OCI-LY1 (cell line): ENCODE measurements around the gene TMEM239.

Experiments
- H2AFZ ChIP-seq: fragments of 200-600 bp; sonication (generic), shearing (Covaris generic); 2 replicates; pipeline ENCODE4 v1.6.0; 2014; ENCODE audit warnings: antibody characterized with exemption, mild to moderate bottlenecking, low read length
- H3F3A ChIP-seq: fragments of 200-600 bp; sonication (generic), shearing (Covaris generic); 2 replicates; pipeline ENCODE4 v1.6.0; 2014; ENCODE audit warnings: mild to moderate bottlenecking, antibody characterized with exemption, low read length, moderate library complexity; ENCODE audit not compliant: insufficient read depth
- H3K27ac ChIP-seq: fragments of 200-600 bp; sonication (generic); 2 replicates; pipeline ENCODE4 v1.5.1; 2014; ENCODE audit warnings: low read length, mixed run types, mild to moderate bottlenecking, low read depth; ENCODE audit not compliant: poor library complexity, severe bottlenecking
- H3K27me3 ChIP-seq: fragments of 200-600 bp; sonication (generic); 2 replicates; pipeline ENCODE4 v1.6.0; 2014; ENCODE audit warnings: antibody characterized with exemption, mild to moderate bottlenecking, low read length, moderate library complexity; ENCODE audit not compliant: insufficient read depth
- H3K36me3 ChIP-seq: fragments of 200-600 bp; sonication (generic); 2 replicates; pipeline ENCODE4 v1.6.1; 2014; ENCODE audit warnings: mild to moderate bottlenecking, antibody characterized with exemption, low read length, moderate library complexity, mixed read lengths; ENCODE audit not compliant: insufficient read depth
- H3K4me1 ChIP-seq: fragments of 200-600 bp; sonication (generic); 2 replicates; pipeline ENCODE4 v1.5.1; 2014; ENCODE audit warnings: mild to moderate bottlenecking, low read length, moderate library complexity; ENCODE audit not compliant: insufficient read depth, severe bottlenecking
- H3K4me2 ChIP-seq: fragments of 200-600 bp; sonication (generic), shearing (Covaris generic); 2 replicates; pipeline ENCODE4 v1.6.1; 2014; ENCODE audit warnings: low read length
- H3K4me3 ChIP-seq: fragments of 200-600 bp; sonication (generic); 2 replicates; pipeline ENCODE4 v1.5.1; 2014; ENCODE audit warnings: low read length, low read depth, mild to moderate bottlenecking, mixed read lengths; ENCODE audit not compliant: poor library complexity, severe bottlenecking
- H3K79me2 ChIP-seq: fragments of 200-600 bp; shearing (Covaris generic); 2 replicates; pipeline ENCODE4 v1.6.1; 2016; ENCODE audit warnings: mixed run types, low read length, mixed read lengths; ENCODE audit not compliant: insufficient read depth
- H3K9ac ChIP-seq: fragments of 200-600 bp; sonication (generic), shearing (Covaris generic); 2 replicates; pipeline ENCODE4 v1.6.1; 2014; ENCODE audit warnings: mild to moderate bottlenecking, low read length, mixed read lengths
- H3K9me2 ChIP-seq: fragments of 200-600 bp; sonication (generic), shearing (Covaris generic); 2 replicates; pipeline ENCODE4 v1.6.1; 2014; ENCODE audit warnings: low read depth, mild to moderate bottlenecking, low read length, mixed read lengths
- H3K9me3 ChIP-seq: fragments of 200-600 bp; shearing (Covaris generic); 2 replicates; pipeline ENCODE4 v1.6.1; 2014; ENCODE audit warnings: low read length, mixed read lengths
- H4K20me1 ChIP-seq: fragments of 200-600 bp; sonication (generic), shearing (Covaris generic); 2 replicates; pipeline ENCODE4 v1.6.0; 2016; ENCODE audit warnings: mild to moderate bottlenecking, low read length; ENCODE audit not compliant: insufficient read depth
- CTCF ChIP-seq: fragments of 200-600 bp; sonication (generic), shearing (Covaris generic); IDR thresholded peaks from 2 replicates; pipeline ENCODE4 v1.5.1; 2017; ENCODE audit warnings: mild to moderate bottlenecking, antibody characterized with exemption, low read length, moderate library complexity, mixed read lengths
- EZH2 ChIP-seq: fragments of 200-600 bp; sonication (generic), shearing (Covaris generic); IDR thresholded peaks from 2 replicates; pipeline ENCODE4 v1.8.0; 2017; ENCODE audit warnings: borderline replicate concordance, mixed run types, mild to moderate bottlenecking, antibody characterized with exemption, low read length, moderate library complexity, mixed read lengths

TMEM239 gene

GRCh38 chr20:2835331-2835796 is 19.2 kb downstream of the TMEM239 start:
- Histone ChIP-seq H3K4me3 (no peak overlapping the region), H2AFZ (no peak overlapping the region), H3K9ac (no peak overlapping the region), H3K9me3 (no peaks in the 10 kb centered on the region), H3K36me3 (0 out of 2 replicates have a peak, but pooled peaks cover 3% of the 10 kb centered on the region), H3K79me2 (no peaks in the 10 kb centered on the region), H3K9me2 (no peaks in the 10 kb centered on the region), H3F3A (no peaks in the 10 kb centered on the region), H3K4me1 (peaks cover 22% of the 10 kb centered on the region), H3K27ac (no peak overlapping the region), H3K27me3 (no peaks in the 10 kb centered on the region), H4K20me1 (no peaks in the 10 kb centered on the region), H3K4me2 (no peak overlapping the region)
- TF ChIP-seq CTCF (no peak), EZH2 (no peak)

- no peak overlapping the region for H3K27ac ChIP-seq
- H4K20me1 ChIP-seq, result no peaks in the 10 kb centered on the region
- H3K36me3 ChIP-seq, result 0 out of 2 replicates have a peak, but pooled peaks cover 3% of the 10 kb centered on the region
- H3K9me3 ChIP-seq, result no peaks in the 10 kb centered on the region
- no peak overlapping the region for H3K9ac ChIP-seq
- no peaks in the 10 kb centered on the region for H3K79me2 ChIP-seq
- peaks cover 22% of the 10 kb centered on the region for H3K4me1 ChIP-seq
- no peak overlapping the region for H3K4me2 ChIP-seq
- H3K9me2 ChIP-seq, result no peaks in the 10 kb centered on the region
- TF ChIP-seq EZH2, result no peak
- no peak for TF ChIP-seq CTCF
- no peak overlapping the region for H3K4me3 ChIP-seq
- no peak overlapping the region for H2AFZ ChIP-seq
- H3K27me3 ChIP-seq, result no peaks in the 10 kb centered on the region
- no peaks in the 10 kb centered on the region for H3F3A ChIP-seq
Measured at GRCh38 chr20:2836035-2836434, 19.9 kb downstream of the TMEM239 start.

GRCh38 chr20:2837221-2837960 is 21.2 kb downstream of the TMEM239 start:
- Histone ChIP-seq H3K27ac (no peak overlapping the region), H3K9me2 (no peaks in the 10 kb centered on the region), H3K36me3 (0 out of 2 replicates have a peak, but pooled peaks cover 3% of the 10 kb centered on the region), H4K20me1 (no peaks in the 10 kb centered on the region), H3K4me3 (no peak overlapping the region), H3K79me2 (no peaks in the 10 kb centered on the region), H3K9me3 (no peaks in the 10 kb centered on the region), H3F3A (no peaks in the 10 kb centered on the region), H3K9ac (no peak overlapping the region), H2AFZ (no peak overlapping the region), H3K4me1 (peaks cover 31% of the 10 kb centered on the region), H3K27me3 (no peaks in the 10 kb centered on the region), H3K4me2 (no peak overlapping the region)
- no peak for TF ChIP-seq CTCF
- no peak for TF ChIP-seq EZH2
